22Rv1 (cell line): ENCODE data around the gene ASPSCR1.

ENCODE experiments used
- ZFX ChIP-seq: fragments of 450-650 bp; IDR thresholded peaks from 2 replicates; pipeline ENCODE4 v1.6.1; 2017; ENCODE audit warnings: antibody characterized with exemption, borderline replicate concordance
- TF ChIP-seq, protein P1 (sequence below): fragments of 450-650 bp; IDR thresholded peaks from 2 replicates; pipeline ENCODE4 v1.5.1; 2017; ENCODE audit warnings: mild to moderate bottlenecking

DNA sequence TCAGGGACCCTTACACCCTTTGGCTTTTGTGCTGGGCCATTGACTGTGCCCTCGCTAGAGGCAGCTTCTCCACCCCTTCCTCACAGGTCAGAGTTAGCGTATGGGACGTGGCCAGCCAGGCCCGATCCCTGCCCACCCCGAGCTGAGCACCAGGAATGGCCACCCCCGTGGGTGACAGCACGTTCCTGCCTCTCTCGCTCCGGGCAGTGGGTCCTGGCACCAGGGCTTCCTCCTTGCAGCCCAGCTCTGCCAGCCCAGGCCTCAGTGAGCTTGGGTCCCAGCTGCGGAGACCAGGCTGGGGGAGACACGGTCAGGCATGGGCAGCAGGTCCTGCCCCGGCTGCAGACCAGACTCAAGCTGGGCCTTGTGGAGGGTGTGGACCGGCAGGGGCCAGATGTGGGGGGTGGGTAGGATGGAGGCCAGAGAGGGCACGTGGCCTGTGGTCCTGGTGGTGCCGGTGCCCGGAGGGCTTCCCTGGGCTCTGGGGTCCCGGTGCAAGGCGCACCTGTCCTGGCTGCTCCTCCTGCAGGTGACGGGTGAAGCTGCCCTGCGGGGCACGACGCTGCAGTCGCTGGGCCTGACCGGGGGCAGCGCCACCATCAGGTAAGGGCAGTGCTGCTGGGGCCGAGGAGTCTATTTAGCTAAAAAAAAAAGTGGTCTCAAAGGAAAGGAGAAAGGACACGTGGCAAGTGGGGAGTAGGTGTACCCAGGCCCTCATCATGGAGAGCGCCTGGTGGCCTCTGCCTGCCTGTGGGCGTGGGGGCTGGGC lies 18.2 kb downstream of the ASPSCR1 start:
- TF ChIP-seq, protein P1, sequence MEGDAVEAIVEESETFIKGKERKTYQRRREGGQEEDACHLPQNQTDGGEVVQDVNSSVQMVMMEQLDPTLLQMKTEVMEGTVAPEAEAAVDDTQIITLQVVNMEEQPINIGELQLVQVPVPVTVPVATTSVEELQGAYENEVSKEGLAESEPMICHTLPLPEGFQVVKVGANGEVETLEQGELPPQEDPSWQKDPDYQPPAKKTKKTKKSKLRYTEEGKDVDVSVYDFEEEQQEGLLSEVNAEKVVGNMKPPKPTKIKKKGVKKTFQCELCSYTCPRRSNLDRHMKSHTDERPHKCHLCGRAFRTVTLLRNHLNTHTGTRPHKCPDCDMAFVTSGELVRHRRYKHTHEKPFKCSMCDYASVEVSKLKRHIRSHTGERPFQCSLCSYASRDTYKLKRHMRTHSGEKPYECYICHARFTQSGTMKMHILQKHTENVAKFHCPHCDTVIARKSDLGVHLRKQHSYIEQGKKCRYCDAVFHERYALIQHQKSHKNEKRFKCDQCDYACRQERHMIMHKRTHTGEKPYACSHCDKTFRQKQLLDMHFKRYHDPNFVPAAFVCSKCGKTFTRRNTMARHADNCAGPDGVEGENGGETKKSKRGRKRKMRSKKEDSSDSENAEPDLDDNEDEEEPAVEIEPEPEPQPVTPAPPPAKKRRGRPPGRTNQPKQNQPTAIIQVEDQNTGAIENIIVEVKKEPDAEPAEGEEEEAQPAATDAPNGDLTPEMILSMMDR = no peak
- no peak for TF ChIP-seq ZFX
